Panc1 (cell line): ENCODE results near the gene PTPRA. TPM values are rescaled to one million over a fixed set of nuclear protein-coding genes. Genes with fewer than 3 reads are reported as not detected.

Source experiments
- ATAC-seq: fragments of 200-7000 bp; cut with Tn5 transposase; 2 replicates; pipeline ENCODE4 v1.9.1; 2020; ENCODE audit warnings: mild to moderate bottlenecking, moderate library complexity
- BruUV-seq: library from RNA; stranded (reverse); fragments of 400-500 nt; replicated peaks from 2 replicates; lab custom pipeline; 2021; lab: Mats Ljungman, UMichigan
- CTCF ChIA-PET: fragments of 300-600 bp; sonication (Branson Sonifier 250); formaldehyde crosslinking; loops from one replicate; lab custom pipeline; 2022; ENCODE audit warnings: antibody characterized with exemption; lab: Charles Lee
- POLR2A ChIA-PET: fragments of 300-600 bp; sonication (Branson Sonifier 250); formaldehyde crosslinking; loops from one replicate; lab custom pipeline; 2022; ENCODE audit warnings: antibody characterized with exemption; lab: Charles Lee
- DNase-seq: peaks from one replicate; pipeline ENCODE4 v3.0.0-alpha.2; 2010; ENCODE audit warnings: low read depth, low spot score
- H3K27ac ChIP-seq: 2 replicates; pipeline ENCODE4 v1.5.1; 2011; ENCODE audit warnings: mild to moderate bottlenecking, low read length, inconsistent platforms
- H3K27me3 ChIP-seq: fragments of 200-500 bp; sonication (Bioruptor generic); 2 replicates; pipeline ENCODE4 v1.6.0; 2014; ENCODE audit warnings: low read length, inconsistent platforms; ENCODE audit not compliant: control insufficient read depth, insufficient read depth
- H3K36me3 ChIP-seq: fragments of 200-500 bp; sonication (Bioruptor generic); 2 replicates; pipeline ENCODE4 v1.5.1; 2014; ENCODE audit warnings: inconsistent platforms, mild to moderate bottlenecking, low read length, moderate library complexity; ENCODE audit not compliant: control insufficient read depth, insufficient read depth
- H3K4me1 ChIP-seq: 2 replicates; pipeline ENCODE4 v1.5.1; 2011; ENCODE audit warnings: inconsistent platforms, mild to moderate bottlenecking, low read length, moderate library complexity; ENCODE audit not compliant: control insufficient read depth, insufficient read depth
- H3K4me3 ChIP-seq, 2 experiments: 2 replicates each; pipeline ENCODE4 v1.5.1; 2011 to 2012; ENCODE audit warnings: low read depth in 2 of 2, low read length in 2 of 2, mild to moderate bottlenecking in 2 of 2, inconsistent platforms in 1 of 2, moderate library complexity in 1 of 2
- H3K9me3 ChIP-seq: fragments of 200-500 bp; sonication (Bioruptor generic); 2 replicates; pipeline ENCODE4 v1.5.1; 2014; ENCODE audit warnings: low read depth, mild to moderate bottlenecking, inconsistent platforms, low read length, moderate library complexity; ENCODE audit not compliant: control insufficient read depth, insufficient read depth
- CTCF ChIP-seq: fragments of 450-650 bp; IDR thresholded peaks from 2 replicates; pipeline ENCODE4 v1.5.1; 2017; ENCODE audit warnings: mild to moderate bottlenecking
- POLR2AphosphoS5 ChIP-seq: IDR thresholded peaks from 2 replicates; pipeline ENCODE4 v1.6.1; 2012; ENCODE audit warnings: mild to moderate bottlenecking, low read depth, low read length, moderate library complexity
- REST ChIP-seq, 2 experiments: IDR thresholded peaks; 2 replicates each; pipeline ENCODE4 v1.6.1; 2011 to 2012; ENCODE audit warnings: low read depth in 2 of 2, control low read depth in 1 of 2, low read length in 1 of 2, mild to moderate bottlenecking in 1 of 2, moderate library complexity in 1 of 2; ENCODE audit not compliant: insufficient read depth in 1 of 2
- SIN3A ChIP-seq: IDR thresholded peaks from 2 replicates; pipeline ENCODE4 v1.6.1; 2012; ENCODE audit warnings: low read depth, mild to moderate bottlenecking, low read length, moderate library complexity, borderline replicate concordance; ENCODE audit not compliant: insufficient read depth
- TCF7L2 ChIP-seq: IDR thresholded peaks from 2 replicates; pipeline ENCODE4 v1.6.1; 2011; ENCODE audit warnings: mild to moderate bottlenecking, low read depth, low read length, inconsistent platforms
- in situ Hi-C: cut with HindIII; loops from 2 replicates; pipeline ENCODE4 v1.10.0; 2016; ENCODE audit warnings: low sequenced_read_pairs, low pct_unique_long_range_greater_than_20kb
- intact Hi-C: fragments of 100-400 bp; cut with micrococcal nuclease; formaldehyde crosslinking; loops from one replicate; pipeline ENCODE4 v1.10.0; 2022; ENCODE audit not compliant: unreplicated experiment
- total RNA-seq: library from RNA; stranded (reverse); gene quantifications from one replicate; pipeline ENCODE4 v1.2.1, GENCODE V29; 2021; ENCODE audit not compliant: unreplicated experiment

PTPRA gene
- total RNA-seq, 1 experiment from 2014 or later, result 56.6 TPM

- no peaks in the 10 kb centered on the region for H3K9me3 ChIP-seq
- H3K4me1 ChIP-seq, result no peaks in the 10 kb centered on the region
- ATAC-seq (no peak), DNase-seq (no peak)
- no peak overlapping the region for H3K4me3 ChIP-seq
- ChIA-PET CTCF (no interaction called here), POLR2A (interaction anchor here (0.7 kb wide), 1 partner anchor 419 kb away, joined by 3 read pairs; no protein-coding TSS in a partner anchor)
- H3K27ac ChIP-seq, result no peak overlapping the region
- no TSS peak for BruUV-seq
- no peaks in the 10 kb centered on the region for H3K27me3 ChIP-seq
- H3K36me3 ChIP-seq, result peaks cover 10% of the 10 kb centered on the region; the same call in 1 of the 2 replicates
- no peak for TF ChIP-seq REST (IDR thresholded peaks at IDR 0.05; ENCODE audit: insufficient read depth in 1 of 2, low read depth in 2 of 2, low read length in 1 of 2)
- TF ChIP-seq SIN3A, result no peak
- no peak for TF ChIP-seq POLR2AphosphoS5
- no peak for TF ChIP-seq CTCF
- no peak for TF ChIP-seq TCF7L2
- intact Hi-C loops, result no loop called here
- in situ Hi-C loops, result no loop called here
Observed at GRCh38 chr20:3003416-3003815, 130.1 kb downstream of the PTPRA start.

- no TSS peak for BruUV-seq
- Histone ChIP-seq H3K9me3 (no peaks in the 10 kb centered on the region), H3K4me3 (no peak overlapping the region), H3K36me3 (peaks cover 6% of the 10 kb centered on the region; the same call in 1 of the 2 replicates), H3K4me1 (no peaks in the 10 kb centered on the region), H3K27ac (no peak overlapping the region), H3K27me3 (no peaks in the 10 kb centered on the region)
- no peak for ATAC-seq
- DNase-seq, result no peak
- TF ChIP-seq TCF7L2, result no peak
- TF ChIP-seq CTCF, result no peak
- TF ChIP-seq POLR2AphosphoS5, result no peak
- TF ChIP-seq REST (IDR thresholded peaks at IDR 0.05; ENCODE audit: insufficient read depth in 1 of 2, low read depth in 2 of 2, low read length in 1 of 2), result no peak
- TF ChIP-seq SIN3A, result no peak
- in situ Hi-C loops (no loop called here), intact Hi-C loops (no loop called here)
- ChIA-PET CTCF (no interaction called here), POLR2A (no interaction called here)
Observed at GRCh38 chr20:3010985-3011723, 137.9 kb downstream of the PTPRA start.
